Measurements from ENCODE around the gene PLAC1. TPM values are rescaled to one million over a fixed set of nuclear protein-coding genes. Genes with fewer than 3 reads are reported as not detected.
A peak's percentile ranks its signal among the peaks of the same experiment; 100 is the strongest.

Gene PLAC1
- total RNA-seq, 1 donor from 2014 or later, result 0.20 TPM

DNA sequence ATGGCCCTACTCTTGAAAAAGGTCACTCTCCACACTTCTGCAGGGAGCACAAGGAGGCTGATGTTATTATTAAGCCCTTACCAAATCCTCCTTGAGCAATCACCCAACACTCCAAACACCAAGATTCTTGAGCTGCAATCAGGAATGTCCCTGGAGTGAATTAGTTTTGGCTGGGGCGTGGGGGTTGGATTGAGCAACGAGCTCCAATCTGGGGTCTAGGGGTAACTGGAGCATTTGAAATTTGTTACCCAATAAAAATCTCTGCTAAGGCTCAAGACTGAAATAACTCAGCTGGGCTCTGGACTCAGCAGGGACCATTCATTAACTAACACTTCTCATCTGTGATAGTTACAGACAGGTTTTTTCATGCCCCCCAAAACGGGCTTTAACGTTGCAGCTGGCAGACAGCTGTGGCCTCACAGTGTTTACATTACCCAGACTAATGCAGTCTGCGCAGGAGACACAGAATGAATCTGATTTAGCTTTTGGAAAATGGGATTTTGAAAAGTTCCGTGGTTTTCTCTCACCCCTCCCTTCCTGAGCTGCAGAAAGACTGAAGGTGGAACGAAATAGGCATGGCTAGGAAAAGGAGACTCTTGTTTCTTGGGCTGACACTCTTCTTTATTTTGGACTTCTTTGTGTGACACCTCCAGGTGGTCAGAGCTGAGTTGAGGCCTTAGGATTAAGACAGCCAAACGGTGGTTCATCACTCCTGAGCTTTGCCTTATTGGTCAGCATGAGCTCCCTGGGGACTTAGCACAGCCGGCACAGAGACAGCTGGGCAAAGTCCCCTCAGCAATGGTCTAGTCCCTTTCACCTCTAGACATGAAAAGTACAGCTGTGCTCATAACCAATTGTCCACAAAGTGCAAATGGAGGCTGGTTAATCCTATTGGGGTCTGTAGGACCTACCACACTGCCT, 26.6 kb downstream of the PLAC1 start:
- DNase-seq (ENCODE audit: low read depth, low spot score), result no peak

DNA sequence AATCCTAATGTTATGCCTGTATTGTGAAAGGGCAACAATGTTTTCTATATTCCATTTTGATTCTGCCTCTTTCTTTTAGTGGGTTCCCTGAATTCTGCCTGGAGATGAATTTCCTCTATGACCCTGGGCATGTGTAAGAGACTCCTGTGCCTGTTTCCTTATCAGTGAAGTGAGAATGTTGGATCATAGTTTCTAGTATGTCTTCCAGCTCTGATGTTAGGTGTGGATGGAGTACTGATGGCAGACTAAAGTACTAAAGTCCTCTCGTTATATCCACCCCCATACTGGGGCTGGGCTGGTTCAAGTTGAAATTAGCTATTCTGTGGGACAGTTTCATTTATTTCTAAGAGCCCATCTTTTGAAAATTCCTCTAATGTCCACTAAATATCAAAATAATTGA, 29.6 kb downstream of the PLAC1 start:
- no peak for DNase-seq (ENCODE audit: low read depth, low spot score)

DNA sequence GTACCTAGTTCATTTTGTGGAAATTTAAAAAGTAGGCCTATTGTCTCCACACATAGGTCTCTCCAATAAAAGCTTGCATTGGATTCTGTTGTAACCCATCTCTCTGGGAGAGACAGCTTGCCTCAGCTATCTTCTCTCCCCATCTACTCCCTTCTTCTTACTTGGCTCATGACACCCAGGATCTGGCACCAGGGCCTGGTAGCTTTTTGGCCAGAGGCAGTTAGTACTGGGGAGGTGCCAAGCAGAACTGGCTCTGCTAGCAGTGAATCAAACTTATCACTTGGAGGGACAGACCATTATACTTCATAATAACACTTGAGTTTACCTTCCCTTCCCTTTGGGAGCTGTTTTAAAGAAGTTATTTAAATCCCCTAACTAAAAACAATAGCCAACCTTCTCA, 31.8 kb downstream of the PLAC1 start:
- no peak for DNase-seq (ENCODE audit: low read depth, low spot score)

DNA sequence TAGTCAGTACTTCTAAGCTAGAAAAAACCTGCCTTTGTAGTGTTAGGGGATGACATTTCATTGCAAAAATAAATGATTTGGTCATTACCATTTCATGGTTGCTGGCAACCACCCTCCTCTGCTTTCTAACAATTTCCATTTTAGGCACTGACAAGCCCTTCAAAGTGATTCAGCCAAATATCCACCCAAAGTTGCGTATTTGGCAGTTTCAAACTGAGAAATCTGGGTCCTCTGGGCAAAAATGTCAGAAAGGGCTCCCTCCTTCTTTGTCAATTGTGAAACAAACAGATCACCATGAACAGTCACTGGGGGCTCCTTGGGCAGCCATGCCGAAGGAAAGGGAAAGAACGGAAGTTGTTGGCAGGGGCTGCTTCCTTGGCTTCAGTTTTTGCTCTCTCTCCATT, 33.0 kb downstream of the PLAC1 start:
- no peak for DNase-seq (ENCODE audit: low read depth, low spot score)

DNA sequence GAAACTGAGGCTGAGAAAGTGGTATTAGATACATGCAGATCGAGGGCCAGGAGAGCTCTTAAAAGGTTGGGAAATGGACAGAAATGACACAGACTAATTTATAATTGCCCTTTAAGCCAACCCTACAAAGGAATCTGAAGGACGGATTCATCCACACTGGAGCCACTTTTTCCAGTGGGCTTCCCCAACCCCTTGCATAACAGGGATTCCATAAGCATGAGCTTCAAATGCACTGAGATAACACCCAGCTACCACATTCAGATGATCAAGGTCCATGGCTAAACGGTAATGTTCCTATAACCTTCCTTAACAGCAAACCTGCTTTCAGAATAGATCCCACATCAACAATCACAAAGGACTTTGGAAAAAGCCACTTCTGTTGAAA, 34.2 kb downstream of the PLAC1 start:
- DNase-seq (ENCODE audit: low read depth, low spot score), result no peak

DNA sequence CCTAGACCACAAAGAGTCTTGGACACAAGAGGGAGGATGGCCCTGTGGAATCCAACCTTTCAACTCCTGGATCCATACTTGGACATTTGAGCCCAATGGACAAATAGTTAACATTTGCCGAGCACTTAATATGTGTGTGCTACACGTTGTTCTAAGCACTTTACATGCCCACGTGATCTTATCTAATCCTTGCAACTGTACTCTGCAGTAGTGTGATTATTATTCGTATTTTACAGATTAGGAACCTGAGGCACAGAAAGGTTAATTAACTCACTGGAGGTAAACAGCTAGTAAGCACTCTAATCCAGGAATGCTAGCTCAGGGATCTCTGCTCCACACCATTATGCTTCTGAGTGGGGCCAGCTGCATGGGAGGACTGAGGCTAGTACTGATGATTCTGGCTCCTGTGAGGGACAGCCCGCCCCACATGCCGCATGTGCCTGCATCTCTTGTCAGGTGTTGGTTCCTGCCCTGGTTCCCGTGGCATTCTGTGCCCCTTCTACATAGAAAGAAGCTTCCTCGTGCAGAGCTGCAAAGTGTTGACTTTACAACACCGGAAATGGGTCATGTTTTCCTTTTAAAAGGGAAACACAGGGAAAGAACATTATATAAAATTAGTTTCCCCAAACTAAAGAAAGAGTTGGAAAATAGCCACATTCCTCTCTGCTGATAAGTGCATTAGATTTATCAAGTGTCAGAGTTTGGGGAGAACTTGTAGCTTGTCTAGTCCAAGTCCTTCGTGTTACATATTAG, 34.8 kb downstream of the PLAC1 start:
- peak; percentile 66 for DNase-seq (ENCODE audit: low read depth, low spot score)

DNA sequence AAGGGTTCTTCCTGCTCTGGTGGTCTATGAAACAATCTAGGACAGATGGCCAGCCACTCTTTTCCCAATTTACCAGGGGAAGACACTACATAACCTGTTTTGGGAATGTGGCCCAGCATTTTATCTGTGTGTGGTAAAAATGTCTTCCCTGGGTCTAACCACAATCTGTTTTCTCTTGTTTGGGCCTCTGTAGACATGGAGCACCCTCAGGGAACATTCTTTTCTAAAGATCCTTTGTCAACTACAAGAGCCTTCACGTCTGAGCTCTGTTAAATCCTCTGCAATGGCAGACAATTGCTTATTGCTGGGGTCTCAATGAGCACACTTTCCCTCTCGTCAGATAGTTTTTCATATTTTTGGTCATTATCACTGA, 35.5 kb downstream of the PLAC1 start:
- DNase-seq (ENCODE audit: low read depth, low spot score), result no peak

DNA sequence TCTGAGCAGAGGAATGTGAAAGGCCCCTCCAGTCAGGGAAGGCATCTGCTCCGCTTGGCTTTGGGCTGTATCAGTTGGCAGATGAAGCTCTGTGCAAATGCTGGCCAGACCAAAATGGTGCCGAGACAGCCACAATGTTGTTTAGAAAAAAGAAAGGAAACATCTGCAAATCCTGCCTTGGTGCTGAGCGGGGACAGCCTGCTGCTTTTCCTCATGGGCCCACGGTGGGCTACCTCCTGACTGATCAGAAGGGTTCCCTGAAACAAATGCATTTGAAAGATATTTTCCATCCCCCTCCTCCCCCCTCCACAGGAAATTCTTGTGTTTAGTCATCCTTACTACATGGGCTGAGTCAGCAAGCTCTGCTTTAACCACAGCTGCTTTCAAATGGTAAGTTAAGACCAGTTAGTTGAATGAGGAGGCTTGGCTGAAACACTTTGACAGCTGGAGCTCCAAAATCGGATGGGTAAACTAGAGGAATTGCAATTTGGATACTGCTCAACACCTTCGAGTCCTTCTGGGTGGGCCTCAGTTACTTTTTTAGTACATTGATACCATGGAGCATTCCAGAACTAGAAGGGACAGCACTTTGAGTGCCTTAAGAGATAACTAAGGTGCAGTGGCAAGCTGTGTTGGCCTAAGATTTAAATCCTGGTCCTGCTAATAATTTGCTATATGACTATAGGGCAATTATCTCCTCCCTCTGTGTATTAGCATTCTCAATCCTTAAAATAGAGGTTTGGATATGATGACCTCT, 36.0 kb downstream of the PLAC1 start:
- peak; percentile 83 for DNase-seq (ENCODE audit: low read depth, low spot score)

DNA sequence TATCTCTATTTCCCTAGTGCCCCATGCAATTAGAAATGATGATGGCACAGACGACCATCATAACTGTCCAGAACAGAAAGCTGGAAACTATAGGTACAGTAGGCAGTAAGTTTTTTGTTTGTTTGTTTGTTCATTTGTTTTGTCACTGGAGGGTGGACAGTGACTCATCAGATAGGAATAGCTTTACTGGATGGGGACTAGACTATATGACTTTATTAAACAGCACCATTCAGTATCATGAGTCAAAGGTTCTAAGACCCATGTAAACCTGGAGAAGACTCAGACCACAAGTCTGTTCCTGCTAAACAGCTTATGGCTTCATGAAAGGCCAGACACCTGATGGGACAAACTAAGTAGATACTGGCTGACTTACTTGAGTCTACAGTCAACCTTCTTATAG, 38.4 kb downstream of the PLAC1 start:
- DNase-seq (ENCODE audit: low read depth, low spot score), result no peak

DNA sequence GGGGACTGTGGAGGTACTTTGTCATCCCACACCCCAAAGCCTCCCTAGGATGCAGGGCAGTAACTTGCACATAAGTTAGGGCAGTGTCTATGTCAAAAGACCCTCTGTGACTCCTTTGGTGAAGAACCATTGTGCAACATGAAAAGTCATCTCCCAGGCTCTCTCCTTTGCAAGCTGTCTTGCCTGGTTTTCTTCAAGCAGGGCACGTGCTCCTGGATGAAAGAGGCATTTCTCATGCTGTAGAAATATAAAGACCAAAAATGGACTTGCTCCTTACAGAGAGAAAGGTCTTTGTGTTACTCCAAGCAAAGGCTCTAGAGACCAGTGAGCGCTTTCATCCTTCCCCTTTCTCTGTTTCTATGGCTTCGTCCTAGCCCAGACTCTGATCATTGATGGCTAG, 44.9 kb downstream of the PLAC1 start:
- DNase-seq (ENCODE audit: low read depth, low spot score), result no peak

DNA sequence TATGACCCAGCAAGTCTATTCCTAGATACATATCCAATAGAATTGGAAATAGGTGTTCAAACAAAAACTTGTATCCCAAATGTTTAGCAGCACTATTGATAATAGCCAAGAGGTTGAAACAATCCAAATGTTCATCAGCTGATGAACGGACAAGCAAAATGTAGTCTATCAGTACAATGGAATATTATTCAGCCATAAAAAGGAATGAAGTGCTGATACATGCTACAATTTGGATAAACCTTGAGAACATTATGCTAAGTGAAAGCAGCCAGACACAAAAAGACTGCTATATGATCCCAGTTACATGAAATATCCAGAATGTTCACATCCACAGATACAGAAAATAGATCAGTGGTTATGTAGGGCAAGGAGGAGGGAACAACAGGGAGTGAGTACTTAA, 50.1 kb downstream of the PLAC1 start:
- DNase-seq (ENCODE audit: low read depth, low spot score), result no peak

DNA sequence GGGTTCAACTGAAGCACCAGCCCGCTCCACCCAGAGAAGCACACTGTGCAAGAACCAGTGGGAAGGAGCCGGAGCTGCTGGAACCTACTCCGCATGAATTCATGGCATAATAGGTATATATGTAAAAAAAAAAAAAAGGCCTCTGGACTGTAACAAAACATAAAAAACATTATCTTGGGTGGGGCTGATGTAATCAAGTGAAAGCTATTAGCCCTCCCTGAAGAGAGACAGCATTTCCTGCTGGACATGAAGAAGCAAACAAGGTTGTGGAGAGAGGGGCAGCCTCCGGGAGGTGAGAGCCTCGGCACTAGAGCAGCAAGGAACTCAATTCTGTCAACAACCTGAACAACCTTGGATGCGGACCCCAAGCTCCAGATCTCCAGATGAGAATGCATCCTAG, 50.7 kb downstream of the PLAC1 start:
- no peak for DNase-seq (ENCODE audit: low read depth, low spot score)

DNA sequence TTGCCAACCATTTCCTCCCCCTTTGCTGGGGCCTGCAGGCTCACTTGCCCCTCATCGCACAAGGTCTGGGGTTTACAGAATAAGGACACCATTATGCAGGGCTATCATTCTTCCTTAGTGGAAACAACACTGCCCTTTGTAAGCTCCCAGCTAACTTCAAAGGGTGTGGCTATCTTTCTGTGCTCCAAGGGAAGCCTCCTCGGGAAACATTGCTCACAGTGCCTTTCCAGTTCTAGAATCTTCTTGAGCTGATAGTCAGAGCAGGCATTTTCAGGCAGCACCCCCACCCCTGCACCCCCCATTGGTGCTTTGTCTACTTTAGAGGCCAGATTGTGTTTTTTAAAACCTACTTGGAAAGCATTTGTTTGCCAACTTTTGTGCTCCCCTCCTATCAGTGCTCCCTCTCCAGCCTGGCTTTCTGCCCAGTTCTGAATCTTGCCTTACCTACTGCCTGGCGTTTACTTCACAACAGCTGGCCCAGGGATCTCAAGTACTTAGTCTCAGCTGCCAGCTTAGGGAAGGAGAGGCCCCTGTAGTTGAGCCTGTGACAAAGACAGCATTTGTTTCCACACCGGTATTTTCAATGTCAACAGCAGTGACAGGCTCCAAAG, 53.5 kb downstream of the PLAC1 start:
- DNase-seq (ENCODE audit: low read depth, low spot score), result no peak

DNA sequence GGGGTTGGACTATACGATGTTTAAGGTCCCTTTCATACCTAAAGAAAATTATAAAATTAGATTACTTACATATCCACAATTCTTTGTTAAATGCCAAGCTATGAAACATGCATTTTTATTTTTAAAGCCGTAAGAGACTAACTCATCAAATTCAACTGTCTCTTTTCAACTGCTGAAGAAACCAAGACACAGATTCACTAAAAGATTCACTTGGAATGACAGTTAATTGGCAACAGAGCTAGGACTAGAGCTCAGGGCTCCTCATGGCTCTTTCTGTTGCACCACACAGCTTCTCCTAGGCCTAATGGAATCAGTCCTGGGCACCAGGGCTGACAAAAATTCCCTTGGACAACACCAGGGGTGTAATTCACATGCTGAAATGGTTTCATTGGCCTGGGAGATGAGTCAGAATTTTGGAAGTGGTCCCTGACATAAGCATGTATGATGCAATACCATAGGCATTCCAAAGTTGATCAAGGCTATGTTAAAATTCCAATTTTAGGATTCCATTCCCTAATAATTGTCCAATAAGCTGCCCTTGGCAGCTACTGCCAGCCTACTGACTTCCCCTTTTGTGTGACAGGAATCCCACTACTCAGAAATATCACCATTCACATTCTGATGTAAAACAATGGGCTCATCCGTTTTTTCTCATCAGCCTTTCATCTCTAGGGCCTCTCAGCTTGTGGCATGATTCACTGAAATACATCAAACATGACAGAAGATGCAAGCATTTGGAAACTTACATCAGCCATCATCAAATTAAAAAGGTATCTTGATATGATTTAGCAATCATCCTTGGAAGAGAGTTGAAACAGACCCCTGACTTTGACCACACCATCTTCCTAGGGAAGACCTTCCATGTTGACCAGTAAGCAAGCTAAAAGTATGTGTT, 54.2 kb downstream of the PLAC1 start:
- no peak for DNase-seq (ENCODE audit: low read depth, low spot score)

DNA sequence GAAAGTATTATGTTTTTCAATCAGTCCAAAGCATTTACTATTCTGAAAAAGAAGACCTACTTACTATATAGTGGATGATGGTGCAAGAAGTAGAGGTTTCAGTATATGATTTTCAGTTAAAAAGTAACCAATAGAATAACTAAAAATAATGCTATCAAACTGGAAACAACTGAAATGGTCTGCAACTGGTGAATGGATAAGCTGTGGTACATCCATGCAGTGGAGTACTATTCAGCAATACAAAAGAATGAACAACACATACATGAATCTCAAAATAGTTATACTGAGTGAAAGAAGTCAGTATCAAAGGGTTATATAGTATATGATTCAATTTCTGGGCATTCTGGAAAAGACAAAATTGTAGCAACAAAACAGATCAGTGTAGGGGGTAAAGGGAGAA, 55.9 kb downstream of the PLAC1 start:
- no peak for DNase-seq (ENCODE audit: low read depth, low spot score)

DNA sequence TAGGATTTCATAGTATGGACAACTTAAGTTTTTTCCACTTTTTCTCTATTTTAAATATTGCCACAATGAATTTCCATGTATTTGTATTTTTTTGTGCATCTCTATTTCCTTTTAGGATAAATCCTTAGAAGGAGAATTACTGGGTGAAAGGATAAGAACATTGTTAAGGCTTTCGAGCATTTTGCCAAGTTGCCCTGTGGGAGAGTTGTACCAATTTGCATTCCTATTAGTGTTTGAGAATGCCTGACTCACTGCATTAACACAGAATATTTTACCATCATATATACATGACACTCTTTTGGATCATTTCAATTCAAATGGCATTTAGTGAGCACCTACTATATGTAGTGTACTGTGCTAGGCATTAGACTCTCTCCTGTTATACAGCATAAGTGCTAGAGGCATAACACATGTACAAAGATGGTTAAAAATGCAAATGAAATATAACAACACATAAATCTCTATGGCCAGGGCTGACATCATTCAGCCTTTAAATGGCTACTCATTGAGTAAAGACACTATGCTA, 57.0 kb downstream of the PLAC1 start:
- no peak for DNase-seq (ENCODE audit: low read depth, low spot score)

DNA sequence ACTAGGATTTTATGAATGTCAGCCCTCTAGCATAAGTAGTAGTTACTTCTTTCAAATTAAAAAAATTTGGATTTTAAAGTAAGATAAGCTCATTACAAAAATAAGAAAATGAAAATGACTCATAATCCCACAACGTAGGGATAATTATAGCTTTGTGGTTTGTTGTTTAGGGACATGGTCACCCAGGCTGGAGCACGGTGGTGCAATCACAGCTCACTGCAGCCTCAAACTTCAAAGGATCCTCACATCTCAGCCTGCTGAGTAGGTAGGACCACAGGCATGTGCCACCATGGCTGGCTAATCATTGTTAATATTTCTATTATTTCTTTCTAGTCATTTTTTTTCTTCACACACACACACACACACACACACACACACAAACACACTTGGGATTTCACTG, 57.6 kb downstream of the PLAC1 start:
- DNase-seq (ENCODE audit: low read depth, low spot score), result no peak

DNA sequence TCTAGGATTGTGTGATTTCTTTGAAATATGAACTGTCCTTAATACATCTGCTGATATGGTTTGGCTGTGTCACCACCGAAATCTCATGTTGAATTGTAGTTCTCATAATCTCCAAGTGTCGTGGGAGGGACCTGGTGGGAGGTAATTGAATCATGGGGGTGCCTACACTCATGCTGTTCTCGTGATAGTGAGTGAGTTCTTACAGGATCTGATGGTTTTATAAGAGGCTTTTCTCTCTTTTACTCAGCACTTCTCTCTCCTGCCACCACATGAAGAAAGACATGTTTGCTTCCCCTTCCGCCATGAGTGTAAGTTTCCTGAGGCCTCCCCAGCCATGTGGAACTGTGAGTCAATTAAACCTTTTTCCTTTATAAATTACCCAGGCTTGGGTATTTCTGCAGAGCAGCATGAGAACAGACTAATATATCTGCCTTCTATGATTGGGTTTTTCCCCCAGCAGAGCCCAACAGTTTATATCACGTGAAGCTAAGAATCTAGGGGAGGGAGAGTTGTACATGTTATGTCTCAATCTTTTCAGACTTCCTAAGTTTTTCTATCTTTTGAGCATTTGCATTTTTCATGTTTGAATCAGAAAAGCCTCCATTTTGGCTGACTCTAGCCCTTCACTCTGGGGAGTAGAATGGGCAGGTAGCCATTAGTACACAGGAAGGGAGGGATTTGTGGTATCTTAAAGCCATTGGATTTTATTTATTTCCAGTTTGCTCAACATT, 58.9 kb downstream of the PLAC1 start:
- no peak for DNase-seq (ENCODE audit: low read depth, low spot score)

DNA sequence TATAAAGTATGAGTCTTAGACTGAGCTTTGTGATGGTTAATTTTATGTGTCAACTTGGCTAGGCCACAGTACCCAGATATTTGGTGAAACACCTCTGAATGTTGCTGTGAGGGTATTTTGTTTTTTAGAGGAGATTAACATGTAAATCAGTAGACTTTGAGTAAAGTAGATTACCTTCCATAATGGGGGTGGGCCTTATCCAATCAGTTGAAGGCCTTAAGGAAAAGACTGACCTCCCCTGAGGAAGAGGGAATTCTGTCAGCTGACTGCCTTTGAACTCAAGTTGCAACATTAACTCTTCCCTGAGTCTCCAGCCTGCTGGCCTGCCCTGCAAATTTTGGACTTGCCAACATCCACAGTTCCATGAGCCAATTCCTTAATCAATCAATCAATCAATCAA, 66.0 kb downstream of the PLAC1 start:
- no peak for DNase-seq (ENCODE audit: low read depth, low spot score)

DNA sequence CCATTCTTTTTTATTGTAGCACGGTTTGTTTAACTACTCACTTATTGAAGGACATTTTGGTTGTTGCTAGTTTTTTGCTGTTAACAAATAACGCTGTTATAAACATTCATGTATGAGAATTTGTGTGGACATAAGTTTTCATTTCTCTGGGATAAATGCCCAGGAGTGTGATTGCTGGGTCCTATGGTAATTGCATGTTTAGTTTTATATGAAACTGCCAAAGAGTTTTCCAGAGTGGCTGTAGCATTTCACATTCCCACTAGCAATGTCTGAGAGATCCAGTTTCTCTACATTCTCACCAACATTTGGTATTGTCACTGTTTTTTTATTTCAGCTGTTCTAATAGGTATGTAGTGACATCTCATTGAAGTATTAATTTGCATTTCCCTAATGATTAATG, 66.8 kb downstream of the PLAC1 start:
- no peak for DNase-seq (ENCODE audit: low read depth, low spot score)

Measured in pulmonary artery endothelial cell (primary cell).